HG03378 (cell line): Measurements from ENCODE around the gene PFKFB3.
"Not testable (repeated sequence)": the region's sequence is repeated elsewhere in the genome, so short reads cannot be mapped to it uniquely, and the experiment has no call there.

ENCODE experiments used
- ATAC-seq: cut with Tn5 transposase; IDR thresholded peaks from one replicate; pipeline ENCODE4 v1.9.1; 2021; ENCODE audit warnings: mild to moderate bottlenecking, moderate library complexity; ENCODE audit not compliant: unreplicated experiment

The PFKFB3 gene

DNA sequence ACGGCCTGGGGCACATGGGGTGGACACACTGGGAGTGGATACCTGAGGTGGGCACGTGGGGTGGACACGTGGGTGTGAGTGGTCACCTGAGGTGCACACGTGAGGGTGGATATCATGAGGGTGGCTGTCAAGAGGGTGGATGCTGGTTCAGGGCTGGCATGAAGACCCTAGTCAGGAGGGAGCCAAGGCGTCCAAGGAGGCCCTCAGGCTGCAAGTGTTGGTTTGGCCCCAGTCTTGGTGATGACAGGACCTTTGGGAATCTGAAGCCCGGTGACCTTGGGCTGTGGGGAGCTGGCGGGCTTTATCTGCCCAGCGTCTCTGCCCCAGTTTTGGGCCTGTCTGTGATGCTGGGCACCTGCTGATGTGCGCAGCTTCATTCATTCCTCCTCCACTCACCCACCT is 24.9 kb upstream of the PFKFB3 start:
- ATAC-seq: no peak

DNA sequence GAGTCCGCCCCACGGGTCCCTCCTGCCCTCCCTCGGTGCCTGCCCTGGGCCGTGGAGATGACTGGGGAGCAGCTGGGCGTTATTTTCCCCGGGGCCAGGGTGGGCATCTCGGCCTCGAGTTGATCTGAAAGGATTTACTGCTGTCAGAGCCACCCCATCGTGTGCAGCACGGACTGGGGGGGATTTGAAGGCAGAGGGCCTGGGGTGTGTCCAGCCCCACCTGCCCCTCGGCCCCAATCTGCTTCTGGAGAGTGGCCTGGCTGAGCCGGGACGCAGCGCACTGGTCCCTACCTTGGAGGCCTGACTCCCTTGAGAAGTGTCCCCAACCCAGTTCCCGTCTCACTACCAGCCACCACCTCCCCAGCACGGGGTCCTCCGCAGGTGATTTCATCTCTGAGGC is 24.2 kb upstream of the PFKFB3 start:
- ATAC-seq: no peak

DNA sequence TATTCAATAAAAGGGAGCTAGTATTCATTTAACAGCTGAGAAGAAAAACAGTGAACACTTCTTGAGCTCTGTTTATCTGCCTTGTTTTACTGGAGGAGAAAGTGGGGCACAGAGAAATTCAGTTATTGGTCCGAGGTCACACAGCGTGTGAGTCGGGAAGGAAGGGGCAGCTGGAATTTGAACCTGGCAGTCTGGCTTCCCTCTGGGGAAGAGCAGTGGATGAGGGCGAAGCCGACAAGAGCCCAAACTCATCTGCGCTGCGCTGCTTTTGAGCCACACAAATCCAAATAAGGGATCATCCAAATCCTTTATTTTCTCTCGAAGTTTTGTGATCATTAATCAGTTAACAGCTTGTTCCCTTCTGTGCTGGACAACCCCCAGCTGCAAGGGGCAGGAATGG is 23.7 kb upstream of the PFKFB3 start:
- ATAC-seq: no peak

DNA sequence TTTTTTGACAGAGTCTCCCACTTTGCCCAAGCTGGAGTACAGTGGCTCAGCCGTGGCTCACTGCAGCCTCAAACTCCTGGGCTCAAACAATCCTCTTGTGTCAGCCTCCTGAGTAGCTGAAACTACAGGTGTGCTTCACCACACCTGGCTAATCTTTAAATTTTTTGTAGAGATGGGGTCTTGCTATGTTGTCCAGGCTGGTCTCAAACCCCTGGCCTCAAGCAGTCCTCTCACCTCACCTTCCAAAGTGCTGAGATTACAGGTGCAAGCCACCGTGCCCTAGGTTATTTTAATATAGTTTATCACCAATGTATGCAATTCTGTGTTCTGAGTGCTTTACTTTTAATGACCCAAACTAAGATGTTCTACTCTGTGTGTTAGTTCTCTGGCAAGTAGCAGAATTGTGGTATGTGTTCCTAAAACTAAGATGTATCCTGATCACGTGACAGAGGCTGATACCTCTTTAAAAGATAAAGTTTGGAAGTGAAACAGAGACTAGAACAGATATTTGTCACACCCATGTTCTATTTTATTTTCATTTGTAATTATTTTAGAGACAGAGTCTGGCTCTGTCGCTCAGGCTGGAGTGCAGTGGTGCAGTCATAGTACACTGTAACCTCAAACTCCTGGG is 22.1 kb upstream of the PFKFB3 start:
- no peak for ATAC-seq

DNA sequence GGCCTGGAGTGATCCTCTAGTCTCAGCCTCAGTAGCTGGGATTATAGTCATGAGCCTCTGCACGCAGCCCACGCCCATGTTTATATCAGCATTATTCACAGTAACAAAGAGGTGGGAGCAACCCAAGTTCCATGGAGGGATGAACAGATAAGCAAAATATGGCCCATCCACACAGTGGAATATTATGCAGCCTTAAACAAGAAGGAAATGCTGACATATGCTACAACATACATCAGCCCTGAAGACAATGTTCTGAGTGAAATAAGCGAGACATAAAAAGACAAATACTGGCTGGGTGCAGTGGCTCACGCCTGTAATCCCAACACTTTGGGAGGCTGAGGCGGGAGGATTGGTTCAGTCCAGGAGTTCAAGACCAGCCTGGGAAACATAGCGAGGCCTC is 21.5 kb upstream of the PFKFB3 start:
- ATAC-seq: no peak

DNA sequence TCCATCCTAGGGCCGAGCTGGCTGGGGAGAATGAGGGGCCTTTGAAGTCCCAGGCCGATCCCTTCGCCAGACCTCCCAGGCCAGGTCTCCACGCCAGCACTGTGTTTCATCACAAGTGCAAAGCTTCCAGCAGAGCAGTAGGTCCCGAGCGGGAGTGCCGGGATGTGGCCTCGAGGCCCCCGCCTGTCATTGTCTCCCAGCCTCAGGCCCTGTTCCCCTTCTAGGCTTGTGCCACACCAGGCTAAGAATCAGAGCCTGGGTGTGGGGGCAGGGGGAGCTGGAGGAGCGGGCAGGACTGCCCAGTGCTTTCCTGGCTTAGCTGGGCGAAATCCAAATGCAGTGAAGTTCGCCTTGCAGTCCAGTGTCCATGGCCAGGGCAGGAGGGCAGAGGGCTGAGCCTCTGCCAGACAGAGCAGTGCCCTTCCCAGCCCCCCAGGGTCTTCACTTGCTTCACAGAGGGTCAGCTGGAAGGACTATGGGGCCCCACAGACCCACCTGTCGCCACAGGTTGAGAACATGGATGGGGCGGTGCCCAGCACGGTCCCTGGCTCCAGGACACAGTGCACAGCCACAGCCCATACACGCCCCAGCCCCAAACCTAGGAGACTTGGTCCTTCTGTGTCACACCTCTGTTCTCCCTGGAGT is 20.2 kb upstream of the PFKFB3 start:
- no peak for ATAC-seq

DNA sequence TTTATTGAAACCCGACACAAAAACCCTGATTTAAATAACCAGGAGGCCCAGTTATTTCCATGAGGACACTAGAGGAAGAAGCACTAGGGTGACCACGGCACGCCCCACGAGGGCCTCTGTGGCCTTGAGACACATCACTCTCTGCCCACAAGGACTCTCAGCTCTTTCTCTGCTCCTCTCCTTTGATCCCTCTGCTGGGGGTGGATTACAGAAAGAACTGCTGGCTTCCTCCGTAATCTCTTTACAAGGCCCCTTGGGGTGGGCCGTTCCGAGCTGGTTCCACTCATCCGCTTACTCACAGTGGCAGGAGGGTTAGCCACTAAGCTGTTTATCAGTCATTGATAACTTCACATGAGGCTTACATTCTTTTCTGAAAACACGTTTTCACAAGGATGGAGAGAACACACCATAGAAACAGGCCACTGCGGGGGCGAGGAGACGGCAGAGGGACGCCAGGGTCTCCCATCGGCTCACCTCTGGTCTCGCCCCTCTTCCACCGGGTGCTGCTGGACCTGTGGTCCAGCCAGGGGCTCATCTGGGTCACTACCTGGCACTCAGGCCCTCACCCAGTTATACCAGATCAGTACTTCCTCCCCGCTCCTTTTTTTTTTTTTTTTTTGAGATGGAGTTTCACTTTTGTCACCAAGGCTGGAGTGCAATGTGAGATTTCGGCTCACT is 17.6 kb upstream of the PFKFB3 start:
- ATAC-seq: no peak

DNA sequence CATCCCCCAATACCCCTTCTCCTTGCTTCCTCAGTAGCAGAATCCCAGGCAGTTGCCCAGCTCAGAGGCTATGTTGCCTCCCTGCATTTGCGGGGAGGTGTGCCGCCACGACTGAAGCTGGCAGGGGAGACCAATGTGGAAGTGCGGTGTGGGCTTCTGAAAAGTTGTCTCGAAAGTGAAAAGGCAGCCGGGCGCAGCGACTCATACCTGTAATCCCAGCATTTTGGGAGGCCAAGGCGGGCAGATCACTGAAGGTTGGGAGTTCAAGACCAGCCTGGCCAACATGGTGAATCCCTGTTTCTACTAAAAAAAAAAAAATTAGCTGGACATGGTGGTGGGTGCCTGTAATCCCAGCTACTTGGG is 15.9 kb upstream of the PFKFB3 start:
- ATAC-seq: no peak

DNA sequence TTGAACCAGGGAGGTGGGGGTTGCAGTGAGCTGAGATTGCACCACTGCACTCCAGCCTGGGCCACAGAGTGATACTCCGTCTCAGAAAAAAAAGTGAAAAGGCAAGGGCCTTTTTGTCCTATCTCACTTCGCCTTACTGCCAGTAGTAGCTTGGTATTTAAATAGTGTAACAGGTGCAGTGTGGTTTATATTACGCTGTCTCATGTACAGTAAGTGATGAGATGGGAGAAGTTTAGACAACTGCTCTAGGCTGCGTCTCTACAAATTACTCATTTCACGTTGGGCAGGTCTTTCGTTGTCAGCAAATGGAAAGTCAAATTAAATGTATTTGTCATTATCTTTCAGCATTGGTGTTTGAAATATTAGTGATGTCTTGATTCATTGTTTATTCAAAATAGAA is 15.5 kb upstream of the PFKFB3 start:
- no peak for ATAC-seq

DNA sequence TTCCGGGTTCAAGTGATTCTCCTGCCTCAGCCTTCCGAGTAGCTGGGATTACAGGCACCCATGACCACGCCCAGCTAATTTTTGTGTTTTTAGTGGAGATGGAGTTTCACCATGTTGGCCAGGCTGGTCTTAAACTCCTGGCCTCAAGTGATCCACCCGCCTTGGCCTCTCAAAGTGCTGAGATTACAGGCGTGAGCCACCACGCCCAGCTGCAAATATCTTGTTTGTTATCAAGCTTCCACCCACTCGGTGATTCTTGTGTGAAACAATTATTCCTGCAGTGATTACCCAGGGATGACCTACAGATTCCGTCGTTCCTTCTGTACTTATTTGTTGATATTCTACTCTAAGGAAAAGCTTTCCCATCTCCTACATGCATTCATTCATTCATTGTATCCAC is 12.7 kb upstream of the PFKFB3 start:
- ATAC-seq: not testable (repeated sequence)

DNA sequence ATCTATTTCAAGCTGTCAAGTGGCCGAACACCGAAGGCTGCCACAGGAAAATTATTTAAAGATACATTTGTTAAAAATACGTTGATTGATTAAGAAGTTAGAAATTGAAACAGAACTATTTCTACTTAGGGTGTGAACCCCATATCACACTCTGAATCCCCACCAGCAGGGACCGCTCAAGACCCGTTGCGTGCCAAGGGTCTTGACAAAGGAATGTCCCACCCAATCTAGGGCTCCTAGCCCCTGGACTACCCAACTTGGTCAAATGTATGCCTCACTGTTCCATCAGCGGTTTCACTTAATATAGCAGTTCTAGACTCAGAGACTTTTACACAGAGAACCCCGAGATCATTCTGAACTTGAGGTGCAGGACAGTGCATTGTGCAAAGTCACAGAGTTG is 11.6 kb upstream of the PFKFB3 start:
- no peak for ATAC-seq

DNA sequence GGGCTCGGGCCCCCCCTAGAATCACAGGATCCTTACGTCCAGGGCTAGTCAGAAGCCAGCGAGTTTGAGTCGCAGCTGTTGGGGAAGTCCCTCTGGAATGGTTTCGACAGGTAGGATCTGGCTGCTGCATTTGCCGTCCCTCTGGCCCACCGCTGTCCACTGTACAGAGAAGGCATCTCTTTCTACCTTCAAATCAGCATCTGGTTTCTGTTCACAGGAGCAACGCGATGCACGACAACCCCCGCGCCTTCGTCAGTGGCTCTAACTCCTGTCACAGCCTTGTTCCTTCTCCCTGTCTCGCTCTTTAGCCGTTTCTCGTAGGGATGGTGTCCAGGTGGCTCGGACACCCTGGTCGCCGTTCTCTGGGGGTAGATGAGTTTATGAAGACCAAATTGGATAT is 11.2 kb upstream of the PFKFB3 start:
- no peak for ATAC-seq

DNA sequence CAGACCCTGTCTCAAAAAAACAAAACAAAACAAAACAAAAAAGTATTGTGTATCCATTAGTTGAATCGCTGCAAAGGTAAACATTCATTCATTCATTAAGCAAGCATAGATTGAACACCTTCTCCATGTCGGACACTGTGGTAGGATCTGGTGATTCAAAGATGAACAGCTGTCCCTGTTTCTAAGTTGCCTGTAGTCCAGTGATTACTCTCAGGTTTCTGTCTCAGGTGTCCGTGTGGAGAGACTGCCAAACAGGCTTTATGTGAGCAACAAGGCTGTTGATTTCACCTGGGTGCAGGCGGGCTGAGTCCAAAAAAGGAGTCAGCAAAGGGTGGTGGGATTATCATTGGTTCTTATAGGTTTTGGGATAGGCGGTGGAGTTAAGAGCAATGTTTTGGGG is 9.4 kb upstream of the PFKFB3 start:
- not testable (repeated sequence) for ATAC-seq

DNA sequence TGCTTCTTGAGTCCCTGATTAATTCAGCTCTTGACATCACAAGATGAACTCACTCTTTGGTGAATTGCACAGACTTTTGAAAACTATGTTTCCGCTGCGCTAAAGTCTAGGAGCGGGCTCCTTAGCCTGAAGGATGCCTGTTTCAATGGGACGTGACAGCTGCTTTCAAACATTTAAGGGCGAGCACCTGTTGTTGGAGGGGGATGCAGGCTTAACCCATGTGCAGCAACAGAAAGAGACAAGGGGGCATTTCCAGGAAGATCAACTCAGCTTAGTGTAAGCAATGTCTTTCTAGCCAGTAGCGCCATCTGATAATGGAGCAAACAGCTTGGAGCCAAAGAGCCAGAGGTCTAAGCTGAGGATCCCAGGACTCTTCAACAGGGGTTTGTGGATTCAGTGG is 8.4 kb upstream of the PFKFB3 start:
- ATAC-seq: no peak

DNA sequence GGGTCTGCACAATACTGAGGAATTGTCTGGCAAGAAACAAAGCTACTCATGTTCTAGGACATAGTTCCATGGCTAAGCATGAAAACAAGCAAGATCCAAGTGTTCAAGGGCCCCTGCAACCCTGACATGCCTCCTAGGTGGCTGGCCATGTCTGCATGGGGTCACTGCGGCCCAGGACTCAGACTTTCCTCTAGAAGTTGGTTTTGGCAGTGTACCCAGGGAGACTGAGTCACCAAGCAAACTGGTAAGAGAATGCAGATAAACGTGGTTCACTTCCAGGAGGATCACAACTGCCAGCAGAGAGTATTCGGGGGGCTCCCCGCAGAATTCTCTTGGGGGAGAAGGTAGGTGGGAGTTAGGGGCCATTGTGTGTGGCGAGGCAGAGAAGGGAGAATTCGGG is 7.4 kb upstream of the PFKFB3 start:
- ATAC-seq: no peak

DNA sequence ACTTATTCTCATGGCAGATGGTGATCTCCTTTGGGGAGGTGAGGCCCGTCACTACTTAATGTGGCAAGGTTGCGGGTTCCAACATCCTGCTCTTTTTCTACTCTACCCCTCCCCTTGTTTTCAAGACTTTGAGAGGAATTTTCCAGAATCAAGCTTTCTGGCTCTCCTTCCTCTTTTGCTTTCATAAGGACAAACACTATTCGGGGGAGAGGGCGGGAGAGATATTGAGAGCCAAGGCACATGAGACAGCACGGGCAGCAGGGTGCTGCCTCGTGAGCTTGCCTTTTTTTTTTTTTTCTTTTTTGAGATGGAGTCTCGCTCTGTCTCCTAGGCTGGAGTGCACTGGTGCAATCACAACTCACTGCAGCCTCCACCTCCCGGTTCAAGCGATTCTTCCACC is 6.9 kb upstream of the PFKFB3 start:
- ATAC-seq: no peak

DNA sequence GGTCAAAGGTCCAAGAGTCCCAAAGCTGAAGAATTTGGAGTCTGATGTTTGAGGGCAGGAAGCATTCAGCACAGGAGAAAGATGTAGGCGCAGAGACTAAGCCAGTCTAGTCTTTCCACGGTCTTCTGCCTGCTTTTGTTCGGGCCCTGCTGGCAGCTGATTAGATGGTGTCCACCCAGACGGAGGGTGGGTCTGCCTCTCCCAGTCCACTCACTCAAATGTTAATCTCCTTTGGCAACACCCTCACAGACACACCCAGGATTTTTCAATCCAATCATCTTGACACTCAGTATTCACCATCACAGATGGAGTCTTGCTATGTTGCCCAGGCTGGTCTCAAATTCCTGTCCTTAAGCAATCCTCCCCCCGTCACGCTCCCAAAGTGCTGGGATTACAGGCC is 6.2 kb upstream of the PFKFB3 start:
- not testable (repeated sequence) for ATAC-seq

DNA sequence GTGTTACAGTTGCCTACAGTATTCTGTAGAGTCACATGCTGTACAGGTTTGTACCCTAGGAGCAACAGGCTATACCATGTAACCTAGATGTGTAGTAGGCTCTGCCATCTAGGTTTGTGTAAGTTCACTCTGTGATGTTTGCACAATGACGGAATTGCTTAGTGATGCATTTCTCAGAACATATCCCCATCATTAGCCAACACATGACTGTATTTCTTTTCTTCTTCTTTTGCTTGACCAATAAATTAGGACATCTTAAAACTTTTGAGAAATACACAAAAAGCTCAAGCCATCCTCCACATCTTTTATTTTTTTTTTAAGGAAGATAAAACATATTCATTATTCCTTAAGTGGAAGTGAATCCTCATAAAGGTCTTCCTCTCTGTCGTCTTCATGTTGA is 5.4 kb upstream of the PFKFB3 start:
- ATAC-seq: no peak

DNA sequence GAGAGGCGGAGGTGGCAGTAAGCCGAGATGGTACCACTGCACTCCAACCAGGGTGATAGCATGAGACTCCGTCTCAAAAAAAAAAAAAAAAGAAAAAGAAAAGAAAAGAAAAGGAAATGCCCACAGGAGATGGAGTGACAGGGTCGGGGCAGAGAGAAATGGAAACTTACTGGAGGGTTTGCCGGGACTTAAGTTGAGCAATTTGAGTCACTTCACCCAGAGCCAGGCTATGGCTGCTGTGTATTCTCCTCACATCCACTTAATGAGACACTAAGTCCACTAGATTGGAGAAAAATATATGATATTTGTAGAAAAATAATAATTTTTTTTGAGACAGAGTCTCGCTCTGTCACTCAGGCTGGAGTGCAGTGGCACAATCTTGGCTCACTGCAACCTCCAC is 4.6 kb upstream of the PFKFB3 start:
- ATAC-seq: no peak

DNA sequence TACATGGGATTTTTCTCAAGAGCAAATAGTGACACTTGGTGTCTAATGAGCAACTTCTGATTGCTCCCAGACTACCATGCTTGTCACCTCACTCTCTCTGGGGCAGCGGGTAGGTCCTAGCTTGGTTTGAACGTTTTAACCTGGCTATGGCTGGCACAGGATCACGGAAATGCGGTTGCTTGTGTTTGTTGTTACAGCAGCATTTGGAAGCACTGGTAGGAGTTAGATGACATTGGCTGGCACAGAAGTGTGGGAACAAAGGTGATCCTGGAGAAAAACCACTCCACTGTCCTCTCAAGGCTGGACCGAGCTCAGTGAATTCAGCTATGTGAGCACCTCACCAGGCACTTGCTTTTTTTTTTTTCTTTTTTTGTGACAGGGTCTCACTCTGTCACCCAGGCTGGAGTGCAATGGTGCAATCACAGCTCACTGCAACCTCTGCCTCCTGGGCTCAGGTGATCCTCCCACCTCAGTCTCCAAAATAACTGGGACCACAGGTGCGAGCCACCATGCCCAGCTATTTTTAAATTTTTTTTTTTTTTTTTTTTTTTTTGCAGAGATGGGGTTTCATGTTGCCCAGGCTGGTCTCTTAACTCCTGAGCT is 3.5 kb upstream of the PFKFB3 start:
- no peak for ATAC-seq

DNA sequence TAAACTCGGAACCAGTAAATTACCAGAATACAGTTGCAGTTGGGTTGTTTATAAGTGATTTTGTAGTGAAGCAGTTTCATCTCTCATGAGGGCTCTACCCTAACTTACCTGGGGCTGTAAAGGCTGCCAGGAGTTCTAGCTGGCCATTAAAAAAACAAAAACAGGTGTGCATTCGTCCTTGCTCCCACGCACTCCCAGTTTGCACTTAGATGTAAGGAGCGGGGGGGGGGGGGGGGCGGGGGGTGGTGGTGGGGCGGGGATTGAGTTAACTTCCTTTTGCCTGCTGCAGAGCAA is 2.3 kb upstream of the PFKFB3 start:
- no peak for ATAC-seq

DNA sequence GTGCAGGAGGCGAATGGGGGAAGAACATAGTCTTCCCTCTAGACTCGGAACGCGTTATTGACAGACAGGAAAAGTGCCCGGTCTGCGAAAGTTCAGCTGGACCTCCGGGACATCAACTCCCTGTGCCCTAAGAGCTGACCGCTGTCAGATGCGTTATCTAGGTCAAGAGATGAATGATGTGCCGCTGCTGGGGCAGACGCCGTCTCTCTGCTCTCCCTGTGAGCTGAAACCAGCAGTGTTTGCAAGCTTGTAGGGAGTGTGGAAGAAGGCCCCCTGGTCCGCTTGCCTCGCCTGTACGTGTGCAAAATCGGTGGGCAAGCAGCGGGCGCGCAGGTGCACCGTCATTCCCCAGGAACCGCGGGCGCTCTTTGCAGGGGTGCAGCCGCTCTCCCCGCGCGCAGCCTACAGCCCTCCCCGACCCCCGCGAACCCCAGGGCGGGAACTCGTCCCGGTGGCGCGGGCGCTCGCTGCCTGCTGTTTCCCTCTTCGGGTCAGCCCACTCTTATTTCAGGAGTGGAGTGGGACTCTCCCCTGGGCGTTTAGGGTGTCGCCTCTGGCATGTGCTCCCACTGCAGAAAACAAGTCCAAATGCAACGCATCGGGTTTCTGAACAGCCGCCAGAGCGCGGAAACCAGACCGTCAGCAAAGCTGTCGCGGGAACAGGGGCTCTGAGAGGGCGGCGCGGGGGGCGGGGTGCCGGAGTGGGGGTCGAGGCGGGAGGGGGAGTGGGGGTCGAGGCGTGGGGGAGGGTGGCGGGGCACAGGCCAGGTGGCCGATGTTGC is 1.8 kb upstream of the PFKFB3 start:
- ATAC-seq: no peak
